GM12874 (cell line): ENCODE measurements around the gene ZBTB20.

Experiments used
- TF ChIP-seq, protein P1 (sequence below): IDR thresholded peaks from 2 replicates; pipeline ENCODE4 v1.5.1; 2011; ENCODE audit warnings: low read depth, mild to moderate bottlenecking, control low read depth, low read length, moderate library complexity; ENCODE audit not compliant: insufficient read depth

Gene ZBTB20

DNA sequence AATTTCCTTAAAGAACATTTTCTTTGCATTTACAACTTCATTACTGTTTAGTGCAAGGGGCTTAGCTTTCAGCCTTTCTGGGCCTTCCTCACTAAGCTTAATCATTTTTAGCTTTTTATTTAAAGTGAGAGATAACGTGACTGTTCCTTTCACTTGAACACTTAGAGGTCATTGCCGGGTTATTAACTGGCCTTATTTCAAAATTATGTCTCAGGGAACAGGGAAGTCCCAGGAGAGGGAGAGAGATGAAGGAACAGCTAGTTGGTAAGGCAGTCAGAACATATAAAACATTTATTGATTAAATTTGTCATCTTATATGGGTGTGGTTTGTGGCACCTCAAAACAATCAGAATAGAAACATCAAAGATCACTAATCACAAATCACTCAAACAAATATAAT is 584.5 kb downstream of the ZBTB20 start:
- TF ChIP-seq, protein P1, sequence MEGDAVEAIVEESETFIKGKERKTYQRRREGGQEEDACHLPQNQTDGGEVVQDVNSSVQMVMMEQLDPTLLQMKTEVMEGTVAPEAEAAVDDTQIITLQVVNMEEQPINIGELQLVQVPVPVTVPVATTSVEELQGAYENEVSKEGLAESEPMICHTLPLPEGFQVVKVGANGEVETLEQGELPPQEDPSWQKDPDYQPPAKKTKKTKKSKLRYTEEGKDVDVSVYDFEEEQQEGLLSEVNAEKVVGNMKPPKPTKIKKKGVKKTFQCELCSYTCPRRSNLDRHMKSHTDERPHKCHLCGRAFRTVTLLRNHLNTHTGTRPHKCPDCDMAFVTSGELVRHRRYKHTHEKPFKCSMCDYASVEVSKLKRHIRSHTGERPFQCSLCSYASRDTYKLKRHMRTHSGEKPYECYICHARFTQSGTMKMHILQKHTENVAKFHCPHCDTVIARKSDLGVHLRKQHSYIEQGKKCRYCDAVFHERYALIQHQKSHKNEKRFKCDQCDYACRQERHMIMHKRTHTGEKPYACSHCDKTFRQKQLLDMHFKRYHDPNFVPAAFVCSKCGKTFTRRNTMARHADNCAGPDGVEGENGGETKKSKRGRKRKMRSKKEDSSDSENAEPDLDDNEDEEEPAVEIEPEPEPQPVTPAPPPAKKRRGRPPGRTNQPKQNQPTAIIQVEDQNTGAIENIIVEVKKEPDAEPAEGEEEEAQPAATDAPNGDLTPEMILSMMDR = no peak

DNA sequence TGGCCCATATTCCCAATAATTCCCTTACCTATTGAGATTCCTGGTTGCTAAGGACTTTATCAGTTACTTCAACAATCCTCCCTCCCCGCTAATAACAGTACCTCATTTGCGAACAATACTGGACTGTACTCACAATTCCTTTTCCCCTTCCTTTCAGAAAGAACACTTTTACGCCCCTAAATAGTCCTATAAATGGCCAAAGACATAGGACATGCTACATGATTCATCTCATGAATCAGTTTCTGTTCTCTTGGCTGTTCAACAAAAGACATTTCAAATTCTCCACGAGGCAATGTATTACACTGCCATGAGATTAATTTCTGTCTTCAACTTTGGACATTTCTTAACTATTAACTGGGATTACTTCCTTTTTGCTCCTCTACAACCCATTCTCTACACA is 588.8 kb downstream of the ZBTB20 start:
- TF ChIP-seq, protein P1 = no peak

DNA sequence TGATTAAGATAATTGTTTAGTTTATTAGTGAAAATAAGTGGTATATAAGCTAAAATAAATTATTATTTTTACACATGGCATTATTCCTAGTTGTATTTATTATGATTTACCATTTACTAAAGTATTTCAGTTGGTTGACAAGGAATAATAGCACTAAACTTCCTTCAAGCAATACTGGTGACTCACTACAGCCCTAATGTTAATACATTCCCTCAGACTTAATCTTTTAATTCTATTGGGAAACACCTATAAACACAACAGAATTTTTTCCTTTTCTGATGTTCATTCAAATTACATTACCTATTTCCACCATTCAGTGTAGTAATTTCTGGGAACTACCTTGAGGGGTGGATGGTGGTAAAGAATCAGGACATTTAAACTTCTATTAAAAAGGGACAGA is 589.3 kb downstream of the ZBTB20 start:
- TF ChIP-seq, protein P1 = no peak

DNA sequence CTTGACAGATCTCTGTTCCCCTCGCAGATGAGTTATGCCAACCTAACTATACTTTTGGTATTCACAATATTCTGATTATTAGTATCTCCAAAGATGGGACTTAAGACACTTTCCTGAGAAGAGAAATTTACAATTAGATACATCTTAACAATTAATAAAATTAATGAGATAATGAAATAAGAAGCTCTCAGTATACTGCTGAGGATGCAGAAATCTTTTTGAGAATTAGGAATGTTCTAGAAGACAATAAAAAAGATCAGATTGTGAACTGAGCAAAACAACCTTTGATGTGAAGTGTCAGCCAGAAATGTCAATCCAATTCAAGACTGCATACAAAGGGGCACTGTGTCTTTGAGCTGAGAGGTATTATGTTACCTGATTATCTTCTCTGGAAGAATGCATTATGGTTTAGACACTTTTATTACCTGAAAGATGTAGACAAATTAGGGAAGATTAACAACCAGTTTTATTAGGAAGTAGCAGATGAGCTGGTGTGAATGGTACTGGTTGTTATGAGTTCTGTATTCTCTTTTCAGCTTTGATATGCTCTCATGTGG is 590.4 kb downstream of the ZBTB20 start:
- TF ChIP-seq, protein P1 = no peak

DNA sequence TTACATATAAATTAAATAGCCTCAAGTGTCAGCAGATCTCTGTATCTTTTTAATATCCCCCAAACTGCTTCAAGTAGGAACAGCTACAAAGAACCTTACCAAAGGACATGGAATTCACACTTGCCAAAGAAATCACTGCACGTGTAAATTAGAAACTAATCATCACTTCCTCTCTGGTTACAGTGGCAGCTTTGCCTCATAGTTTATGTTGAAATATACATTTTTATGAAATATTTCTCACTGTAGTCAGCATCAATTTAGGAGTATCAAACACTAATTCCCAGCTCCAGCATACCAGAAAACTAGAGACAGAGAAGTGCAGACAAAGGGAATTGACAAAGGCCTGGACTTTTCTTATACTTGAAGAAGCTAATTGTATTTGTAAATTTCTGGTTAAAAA is 592.4 kb downstream of the ZBTB20 start:
- TF ChIP-seq, protein P1 = no peak

DNA sequence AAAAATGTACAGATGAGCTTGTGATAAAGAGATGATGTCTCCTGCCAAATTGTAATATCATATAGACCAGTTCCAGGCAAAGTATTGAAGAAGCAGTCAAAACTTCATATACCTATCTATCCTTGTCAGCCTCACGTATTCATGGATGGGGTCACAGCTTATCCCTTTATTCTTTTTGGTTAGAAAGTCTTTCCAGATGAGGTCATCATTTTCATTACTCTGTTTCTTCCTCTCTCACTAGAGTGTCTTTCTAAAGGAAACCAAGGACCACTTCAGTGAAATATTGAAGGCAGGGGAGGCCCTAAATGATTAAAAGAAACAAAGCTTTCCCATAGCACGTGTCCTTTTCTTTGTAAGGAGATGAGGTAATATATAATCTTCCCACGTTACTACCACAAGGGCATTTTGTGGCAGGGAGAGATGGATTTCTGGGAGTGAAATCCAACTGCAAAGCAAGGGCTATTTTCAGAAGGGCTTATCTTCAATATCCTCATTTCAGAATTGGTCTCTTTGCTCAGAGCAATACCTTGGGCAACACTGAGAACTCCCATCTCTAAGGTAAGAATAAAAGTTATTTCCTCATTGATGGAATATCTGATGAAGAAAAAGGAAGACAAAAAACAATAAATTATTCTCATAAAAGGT is 593.0 kb downstream of the ZBTB20 start:
- TF ChIP-seq, protein P1 = no peak

DNA sequence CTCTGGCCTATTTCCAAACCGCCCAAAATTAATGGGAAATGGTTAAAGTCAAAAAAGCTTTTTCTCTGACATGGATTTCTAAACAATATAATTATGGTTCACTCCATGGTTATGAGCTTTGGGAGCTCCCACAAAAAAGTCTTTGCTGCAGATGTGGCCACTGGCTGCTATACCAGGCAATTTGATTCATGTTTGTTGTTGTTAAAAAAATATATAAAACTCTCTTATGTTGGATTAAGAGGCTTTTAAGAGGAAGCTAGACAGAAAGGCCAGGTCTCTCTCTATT is 594.6 kb downstream of the ZBTB20 start:
- TF ChIP-seq, protein P1 = no peak
